Stimulated activated CD8-positive, alpha-beta memory T cell treated with anti-CD3 and anti-CD28 coated beads, Interleukin-4, amount 100 ng/mL, for 1 hour (primary cell): Measurements from ENCODE around the gene PDGFB.

Experiments used
- DNase-seq, 2 donors: peaks; one replicate each; pipeline ENCODE4 v3.0.0-alpha.2; 2020; ENCODE audit warnings: low read depth in 2 of 2, low spot score in 1 of 2

PDGFB gene

GRCh38 chr22:39277142-39277607 is 32.4 kb upstream of the PDGFB start:
- DNase-seq: no peak

DNA sequence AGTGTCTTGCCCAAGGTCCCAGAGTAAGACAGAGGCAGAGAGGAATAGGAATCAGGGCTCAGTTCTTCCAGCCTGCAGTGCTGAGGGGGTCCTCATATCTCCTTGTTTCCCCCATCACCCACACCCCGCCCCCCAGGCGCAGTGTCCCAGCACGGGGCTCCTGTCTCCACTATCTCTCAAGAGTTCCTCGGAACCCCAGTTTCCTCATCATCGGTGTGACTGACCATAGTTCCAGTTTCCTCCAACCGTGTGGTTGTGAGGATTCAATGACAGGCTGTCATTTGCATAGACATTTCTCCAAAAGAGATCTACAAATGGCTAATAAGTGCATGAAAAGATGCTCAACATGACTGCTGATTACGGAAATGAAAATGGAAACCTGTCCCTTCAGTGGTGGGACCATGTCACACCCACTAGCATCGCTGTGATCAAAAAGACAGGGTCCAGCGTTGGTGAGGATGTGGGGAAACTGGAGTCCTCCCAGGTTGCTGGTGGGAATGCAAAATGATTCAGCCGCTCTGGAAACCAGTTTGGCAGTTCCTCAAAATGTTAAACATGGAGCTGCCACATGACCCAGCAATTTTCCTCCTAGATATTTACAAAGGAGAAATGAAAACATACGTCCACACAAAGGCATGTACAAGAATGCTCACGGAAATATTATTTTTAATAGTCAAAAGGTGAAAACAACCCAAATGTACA is 31.8 kb upstream of the PDGFB start:
- no peak for DNase-seq

DNA sequence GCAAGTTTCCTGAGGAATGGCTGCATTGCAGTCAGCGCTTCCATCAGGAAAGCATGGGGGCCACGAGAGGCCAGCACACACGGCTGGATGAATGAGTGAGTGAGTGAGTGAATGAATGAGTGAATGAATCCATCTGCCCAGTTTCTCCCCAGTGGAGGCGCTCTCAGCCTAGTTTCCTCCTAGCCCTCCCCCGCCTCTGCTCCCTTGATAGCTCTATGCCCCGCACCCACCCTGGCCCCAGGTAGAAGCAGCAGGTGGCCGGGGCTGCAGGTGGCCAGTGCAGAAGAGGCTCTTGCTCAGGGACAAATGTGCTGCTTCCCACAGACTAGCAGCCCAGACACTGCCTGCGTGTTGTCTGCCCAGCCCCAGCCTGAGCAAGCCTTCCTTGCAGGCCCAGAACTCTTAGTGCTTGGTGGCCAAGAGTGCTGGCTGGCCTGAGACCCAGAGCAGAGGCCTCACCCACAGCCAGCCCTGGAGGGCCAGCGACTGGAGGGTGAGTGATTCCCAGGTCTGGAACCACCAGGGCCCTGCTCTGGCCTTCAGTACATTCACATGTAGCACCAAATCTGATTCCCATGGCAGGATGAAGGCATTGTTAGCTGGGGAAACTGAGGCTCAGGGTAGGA is 31.1 kb upstream of the PDGFB start:
- DNase-seq: no peak

DNA sequence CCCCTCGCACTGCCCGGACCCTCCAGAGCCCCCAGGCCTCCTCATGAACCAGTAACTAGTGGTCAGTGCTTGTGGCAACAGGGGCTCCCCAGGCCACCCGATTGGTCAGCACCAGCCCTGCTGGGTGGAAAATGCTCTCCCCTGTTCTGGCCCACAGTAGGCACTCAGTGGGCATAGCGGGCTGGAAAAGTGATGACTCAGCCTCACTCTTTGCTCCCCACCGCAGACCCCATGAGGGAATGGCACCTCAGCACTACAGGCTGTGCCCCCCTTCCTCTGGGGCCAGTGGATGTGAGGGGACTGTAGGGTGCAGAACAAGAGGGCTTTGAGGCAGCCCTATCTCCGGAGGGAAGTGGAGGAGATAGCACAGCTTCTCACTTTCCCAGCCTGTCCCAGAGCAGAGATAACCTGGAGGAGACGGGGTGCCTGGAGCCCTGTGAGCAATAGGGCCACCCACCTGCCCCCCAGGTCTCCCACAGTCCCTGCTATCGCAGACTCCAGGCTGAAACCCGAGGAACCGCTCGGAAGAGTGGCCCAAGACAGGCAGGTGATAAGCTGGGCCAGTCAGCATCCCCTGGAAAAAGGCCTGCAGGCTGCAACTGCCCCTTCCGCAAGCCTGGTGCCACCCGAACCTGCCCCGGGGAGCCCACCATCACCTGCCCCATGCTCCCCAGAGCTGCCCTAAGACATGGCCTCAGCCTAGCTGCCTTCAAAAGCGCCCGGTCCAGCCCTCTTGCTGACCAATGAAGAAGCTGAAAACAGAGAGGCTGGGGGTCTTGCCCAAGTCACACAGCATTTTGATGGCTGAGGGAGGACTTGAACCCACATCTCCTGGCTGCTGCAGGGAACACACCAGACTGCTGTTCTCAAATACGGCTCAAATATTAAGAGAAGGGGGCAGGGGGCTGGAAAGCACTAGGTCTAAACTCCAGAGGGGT is 29.4 kb upstream of the PDGFB start:
- no peak for DNase-seq

- no peak for DNase-seq
Measured at GRCh38 chr22:39270792-39271191, 26.0 kb upstream of the PDGFB start.

DNA sequence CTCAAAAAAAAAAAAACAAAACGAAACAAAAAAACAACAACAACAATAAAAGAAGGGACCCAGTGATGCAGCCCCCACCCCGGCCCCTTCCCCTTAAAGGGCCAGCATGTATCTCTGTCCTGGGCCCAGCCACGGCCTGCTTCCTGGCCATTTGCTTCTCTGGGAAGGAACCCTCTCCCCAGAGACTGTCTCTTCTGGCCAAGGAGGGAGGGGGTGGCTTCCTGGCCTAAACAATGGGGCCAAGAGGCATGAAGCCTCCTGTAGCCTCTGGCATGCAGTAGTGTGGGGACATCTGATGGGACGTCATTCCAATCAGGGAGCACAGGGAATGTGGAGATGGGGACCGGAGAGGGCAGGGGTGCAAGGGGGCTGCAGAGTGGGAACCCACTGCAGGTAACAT is 25.5 kb upstream of the PDGFB start:
- DNase-seq: no peak

DNA sequence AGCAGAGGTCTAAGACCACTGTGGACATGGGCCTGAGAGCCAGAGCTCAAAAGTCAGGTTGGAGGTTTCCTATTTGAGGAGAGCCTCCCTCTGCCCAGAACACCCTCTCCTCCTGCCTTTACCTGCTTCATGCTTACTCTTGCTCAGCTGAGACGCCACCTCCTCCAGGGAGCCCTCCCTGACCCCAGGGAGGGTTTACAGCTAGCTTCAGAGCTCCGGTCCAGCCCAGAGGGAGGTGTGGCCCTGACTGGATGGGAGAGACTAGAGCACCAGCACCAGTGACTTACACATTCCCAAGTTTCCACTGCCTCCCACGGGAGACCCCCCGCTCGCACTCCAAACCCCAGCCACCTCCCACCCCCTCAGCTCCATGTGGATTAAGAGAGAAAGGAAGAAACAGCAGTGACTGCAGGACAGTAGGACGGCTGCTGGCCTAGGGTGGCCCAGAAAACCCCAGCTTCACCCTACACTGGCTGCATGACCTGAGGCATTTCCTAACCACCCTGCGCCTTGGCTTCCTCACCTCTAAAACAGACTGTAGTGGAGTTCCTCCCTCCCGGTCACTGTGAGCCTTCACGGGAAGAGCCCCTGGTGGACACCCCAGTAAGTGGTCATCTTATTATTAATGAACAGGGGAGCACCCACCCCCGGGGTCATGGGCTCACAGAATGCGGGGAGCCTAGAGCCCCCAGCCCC is 24.5 kb upstream of the PDGFB start:
- DNase-seq: no peak

DNA sequence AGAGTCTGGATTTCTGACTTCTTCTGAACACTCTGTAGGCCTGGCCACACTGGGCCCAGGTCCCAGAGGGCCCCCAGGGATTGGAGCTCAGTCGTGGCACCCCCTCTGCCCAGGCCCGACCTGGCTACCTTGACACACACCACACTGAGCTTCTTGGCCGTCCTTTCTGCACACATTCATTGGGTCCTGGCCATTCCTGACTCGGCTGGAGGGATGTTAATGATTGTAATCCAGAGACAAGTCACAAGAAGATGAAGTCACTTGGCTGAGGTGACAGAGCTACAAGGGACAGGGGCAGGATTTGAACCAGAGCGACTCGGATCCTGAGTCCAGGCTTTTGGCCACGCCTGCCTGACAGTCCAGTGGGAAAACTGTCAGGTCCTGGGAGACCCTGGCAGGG is 23.9 kb upstream of the PDGFB start:
- no peak for DNase-seq

- DNase-seq: no peak
Measured at GRCh38 chr22:39267974-39268373, 23.2 kb upstream of the PDGFB start.

DNA sequence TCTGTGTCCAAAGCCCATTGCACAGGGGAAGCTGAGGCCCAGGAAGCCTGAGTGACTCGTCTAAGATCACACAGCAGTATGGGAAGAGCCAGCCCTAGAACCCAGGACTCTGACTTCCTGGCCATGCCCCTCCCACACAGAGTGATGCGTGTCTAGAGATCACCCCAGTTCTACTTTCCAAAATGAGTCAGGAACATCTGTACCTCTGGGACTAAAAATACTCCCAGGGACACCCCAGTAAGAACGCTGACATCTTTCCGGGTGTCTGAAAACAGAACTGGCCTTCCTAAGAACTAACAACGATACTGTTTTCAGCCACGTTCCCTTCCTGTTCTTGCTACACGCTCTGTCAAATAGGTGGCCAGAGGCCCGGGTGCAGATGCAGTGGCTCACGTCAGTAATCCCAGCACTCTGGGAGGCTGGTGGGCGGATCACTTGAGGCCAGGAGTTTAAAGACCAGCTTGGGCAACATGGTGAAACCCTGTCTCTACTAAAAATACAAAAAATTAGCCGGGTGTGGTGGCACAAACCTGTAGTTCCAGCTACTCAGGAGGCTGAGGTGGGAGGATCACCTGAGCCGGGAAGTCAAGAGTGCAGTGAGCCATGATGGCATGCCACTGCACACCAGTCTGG is 21.7 kb upstream of the PDGFB start:
- DNase-seq: no peak

DNA sequence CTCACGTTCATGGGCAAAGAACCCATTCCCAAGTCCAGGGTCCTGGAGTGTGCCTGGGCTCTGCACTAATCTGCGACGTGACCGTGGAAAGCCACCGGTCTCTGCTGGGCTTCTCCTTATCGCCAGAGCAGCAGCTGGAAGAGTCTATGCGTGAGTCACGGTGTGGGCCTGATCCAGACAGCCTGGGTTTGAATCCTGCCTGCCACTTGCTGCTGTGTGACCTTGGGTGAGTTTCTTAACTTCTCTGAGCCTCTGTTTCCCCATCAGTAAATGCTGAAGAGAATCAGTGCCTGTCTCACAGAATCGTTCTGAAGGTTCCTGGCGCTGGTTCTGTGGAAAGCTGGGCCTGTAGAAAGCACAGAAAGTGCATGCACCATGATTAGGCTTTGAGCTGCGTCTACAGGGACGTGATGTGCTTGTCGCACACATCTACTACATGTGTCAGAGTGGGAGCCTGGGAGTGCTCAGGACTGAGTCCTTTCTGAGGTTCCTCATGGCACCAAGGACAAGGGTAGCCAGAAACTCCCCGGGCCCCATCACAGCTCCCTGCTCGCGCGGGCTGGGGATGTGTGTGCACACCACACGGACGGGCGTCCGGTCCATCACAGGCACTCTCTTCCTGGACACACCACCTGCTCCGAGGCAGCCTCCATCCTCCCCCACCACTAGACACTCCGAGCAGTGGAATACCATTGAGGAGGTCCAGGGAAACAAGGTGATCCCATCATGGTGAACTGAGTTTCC is 20.5 kb upstream of the PDGFB start:
- no peak for DNase-seq

DNA sequence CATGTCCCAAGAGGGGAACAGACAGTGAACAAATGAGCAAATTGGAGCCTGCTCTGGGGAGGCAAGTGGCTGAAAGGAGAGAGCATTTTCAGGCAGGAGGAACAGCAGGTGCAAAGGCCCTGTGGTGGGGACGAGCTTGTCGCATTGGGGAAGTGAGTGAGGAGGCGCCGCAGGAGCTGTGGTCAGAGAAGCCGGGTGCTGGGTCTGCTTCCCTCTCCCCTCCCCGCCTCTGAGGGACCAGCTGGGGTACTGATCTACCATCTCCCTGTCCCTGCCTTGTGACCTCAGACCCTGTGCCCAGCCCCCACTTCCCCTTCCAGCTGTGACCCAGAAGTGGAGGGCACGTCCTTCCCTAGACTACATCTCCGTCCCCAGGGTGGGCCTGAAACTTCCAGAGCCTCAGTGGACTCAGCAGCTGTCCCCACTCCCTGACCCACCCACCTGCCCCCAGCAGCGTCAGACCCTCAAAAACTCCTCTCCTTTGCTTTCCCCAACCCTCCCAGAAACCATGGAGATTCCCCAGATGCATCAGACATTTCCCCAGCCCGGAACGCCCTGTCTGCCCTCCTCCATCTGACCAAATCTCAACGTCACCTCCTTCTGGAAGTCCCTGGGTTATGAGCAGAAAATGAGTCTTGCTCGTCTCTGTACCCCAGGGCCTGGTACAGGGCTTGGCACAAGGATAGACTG is 19.7 kb upstream of the PDGFB start:
- DNase-seq: no peak

DNA sequence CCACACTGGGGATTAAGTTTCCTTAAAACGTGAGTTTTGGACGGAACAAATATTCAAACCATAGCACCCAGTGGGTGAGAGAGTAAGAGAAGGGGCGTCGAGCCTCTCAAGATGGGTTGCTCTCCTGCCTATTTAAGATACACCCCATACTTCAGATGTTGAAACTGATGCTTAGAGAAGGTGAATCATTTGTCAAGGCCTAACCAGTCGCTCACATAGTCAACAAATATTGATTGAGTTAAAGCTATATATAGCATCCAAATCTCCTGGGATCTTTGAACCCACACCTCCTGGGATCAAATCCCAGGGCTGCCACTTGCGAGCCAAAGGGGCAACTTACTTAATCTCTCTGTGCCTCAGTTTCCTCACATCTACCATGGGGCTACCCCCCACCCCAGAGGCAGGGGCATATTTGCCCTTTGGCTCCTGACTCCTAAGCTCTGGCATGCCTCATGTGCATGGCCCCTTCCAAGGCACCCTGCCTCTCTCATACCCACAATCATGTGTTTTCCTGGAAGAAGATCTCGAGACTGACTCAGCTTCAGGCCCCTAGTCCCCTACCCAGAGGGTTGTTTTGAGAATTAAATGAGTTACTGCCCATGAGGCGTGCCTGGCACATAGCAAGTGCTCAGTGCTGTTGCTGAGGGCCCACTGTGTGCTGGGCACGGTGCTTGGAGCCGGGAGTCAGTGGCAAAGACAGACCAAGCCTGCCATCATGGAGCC is 19.0 kb upstream of the PDGFB start:
- no peak for DNase-seq

- DNase-seq: no peak
Measured at GRCh38 chr22:39259666-39260065, 14.9 kb upstream of the PDGFB start.

DNA sequence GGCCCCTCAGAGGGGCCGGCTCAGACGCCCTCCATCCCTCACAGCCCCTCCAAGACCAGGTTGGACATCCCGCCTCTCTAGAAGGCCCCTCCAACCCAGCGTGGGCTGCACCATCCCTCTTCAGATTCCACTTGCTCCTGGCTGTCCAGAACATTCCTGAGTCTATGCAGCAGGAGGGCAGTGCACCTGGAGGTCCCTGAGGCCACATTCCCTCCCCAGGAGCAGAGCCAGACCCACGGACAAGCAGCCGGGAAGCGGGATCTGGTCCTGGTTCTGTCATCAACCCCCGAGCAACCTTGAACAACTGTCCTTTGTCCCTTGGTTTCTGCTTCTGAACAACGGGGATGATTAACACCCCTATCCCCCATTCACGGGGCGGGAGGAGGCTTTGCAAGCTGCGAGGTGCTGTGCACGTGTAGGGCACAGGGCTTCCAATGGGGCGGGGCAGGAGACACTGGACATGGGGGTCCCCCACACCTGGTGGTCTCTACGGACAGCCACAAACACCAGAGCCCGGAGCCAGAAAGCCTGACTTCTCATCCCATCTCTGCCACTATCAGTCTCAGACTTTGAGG is 13.2 kb upstream of the PDGFB start:
- no peak for DNase-seq

DNA sequence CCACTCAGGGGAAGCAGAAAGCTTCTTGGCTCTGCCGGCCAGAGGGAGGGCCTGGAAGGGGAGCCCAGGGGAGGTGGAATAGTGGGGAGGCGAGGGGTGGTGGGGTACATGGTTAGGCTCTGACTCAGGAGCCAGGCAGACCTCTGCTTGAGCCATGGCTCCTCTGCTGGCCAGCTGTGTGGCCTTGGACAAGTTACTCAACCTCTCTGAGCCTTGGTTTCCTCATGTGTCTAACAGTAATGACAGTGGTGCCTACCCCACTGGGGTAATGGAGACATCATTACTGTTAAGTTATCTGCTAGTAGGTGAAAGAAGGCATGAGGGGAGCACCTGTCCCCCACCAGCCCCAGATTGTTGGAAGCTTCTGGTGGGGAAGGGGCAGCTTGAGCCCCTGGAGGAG is 12.2 kb upstream of the PDGFB start:
- no peak for DNase-seq

- DNase-seq: no peak
Measured at GRCh38 chr22:39256186-39256552, 11.4 kb upstream of the PDGFB start.

DNA sequence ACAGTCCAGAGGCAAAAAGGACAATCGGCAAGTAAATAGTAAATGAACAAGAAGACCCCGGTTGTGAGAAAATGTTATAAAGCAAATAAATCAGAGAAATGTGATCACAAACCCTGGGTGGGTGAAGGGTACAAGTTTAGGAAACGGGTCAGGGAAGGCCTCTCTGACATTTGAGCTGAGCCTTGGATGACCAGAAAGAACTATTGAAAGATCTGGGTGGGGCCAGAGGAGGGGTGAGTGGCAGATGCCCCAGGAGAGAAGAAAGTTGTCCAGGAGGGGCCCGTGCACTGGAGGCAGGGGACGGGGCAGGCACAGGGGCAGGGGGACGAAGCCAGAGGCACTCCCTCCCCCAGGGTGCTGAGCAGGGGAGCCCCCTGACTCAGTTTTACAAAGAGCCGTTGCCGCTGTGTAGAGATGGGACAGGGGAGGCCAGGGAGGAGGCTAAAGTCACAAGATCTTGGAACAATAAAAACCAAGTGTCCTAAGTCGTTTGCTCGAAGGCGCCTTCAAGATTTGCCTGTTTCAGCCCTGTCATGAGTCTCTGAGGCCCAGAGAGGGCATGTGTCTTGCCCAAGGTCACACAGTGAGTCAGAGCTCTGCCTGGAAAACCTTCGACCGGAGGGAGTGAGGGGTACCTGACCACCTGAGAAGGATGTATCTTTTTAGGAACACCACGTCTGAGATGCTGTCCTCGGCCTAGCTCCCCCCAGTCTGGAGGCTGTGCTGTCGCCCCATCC is 10.8 kb upstream of the PDGFB start:
- DNase-seq: no peak
